Osteoblast (primary cell): Measurements from ENCODE around the gene KDR. TPM values are rescaled to one million over a fixed set of nuclear protein-coding genes. Genes with fewer than 3 reads are reported as not detected.

Experiments
- DNase-seq: peaks from one replicate; pipeline ENCODE4 v3.0.0; 2011; ENCODE audit warnings: low spot score, mixed read lengths; ENCODE audit not compliant: insufficient read length; ENCODE audit errors: missing footprints
- H2AFZ ChIP-seq: 2 replicates; pipeline ENCODE4 v1.6.0; 2011; ENCODE audit warnings: mild to moderate bottlenecking, low read length
- H3K27ac ChIP-seq: 2 replicates; pipeline ENCODE4 v1.5.1; 2011; ENCODE audit warnings: mild to moderate bottlenecking, low read depth, low read length, moderate library complexity
- H3K27me3 ChIP-seq: 2 replicates; pipeline ENCODE4 v1.6.0; 2012; ENCODE audit warnings: mild to moderate bottlenecking, control low read depth, inconsistent platforms, low read length, moderate library complexity; ENCODE audit not compliant: insufficient read depth
- H3K36me3 ChIP-seq: 2 replicates; pipeline ENCODE4 v1.5.1; 2011; ENCODE audit warnings: mild to moderate bottlenecking, low read length, control low read depth, moderate library complexity; ENCODE audit not compliant: insufficient read depth
- H3K4me1 ChIP-seq: 2 replicates; pipeline ENCODE4 v1.5.1; 2011; ENCODE audit warnings: mild to moderate bottlenecking, low read length, control low read depth, moderate library complexity; ENCODE audit not compliant: insufficient read depth
- H3K4me2 ChIP-seq: 2 replicates; pipeline ENCODE4 v1.6.0; 2011; ENCODE audit warnings: mild to moderate bottlenecking, low read length; ENCODE audit not compliant: insufficient read depth
- H3K4me3 ChIP-seq: fragments of 200-600 bp; sonication (generic); 3 replicates; pipeline ENCODE4 v1.5.1; 2012; ENCODE audit warnings: mild to moderate bottlenecking, low read length, inconsistent platforms; ENCODE audit not compliant: insufficient read depth
- H3K79me2 ChIP-seq: 2 replicates; pipeline ENCODE4 v1.6.0; 2012; ENCODE audit warnings: mild to moderate bottlenecking, low read length, control low read depth, inconsistent platforms; ENCODE audit not compliant: insufficient read depth
- H3K9me3 ChIP-seq: 2 replicates; pipeline ENCODE4 v1.5.1; 2011; ENCODE audit warnings: low read depth, low read length, control low read depth
- H4K20me1 ChIP-seq: 2 replicates; pipeline ENCODE4 v1.6.0; 2012; ENCODE audit warnings: mild to moderate bottlenecking, low read length, control low read depth; ENCODE audit not compliant: insufficient read depth
- CTCF ChIP-seq: IDR thresholded peaks from 2 replicates; pipeline ENCODE4 v1.5.1; 2011; ENCODE audit warnings: mild to moderate bottlenecking, low read depth, low read length, moderate library complexity; ENCODE audit errors: extremely low read depth
- total RNA-seq: library from RNA; depleted of rRNA; stranded (reverse); fragments of >200 nt; gene quantifications from 2 replicates; pipeline ENCODE4 v1.2.3, GENCODE V29; 2012

Gene KDR
- total RNA-seq, 1 donor, result not detected

GRCh38 chr4:55066018-55066417 is 59.4 kb downstream of the KDR start:
- no peak overlapping the region for H3K4me2 ChIP-seq
- H3K9me3 ChIP-seq, result no peaks in the 10 kb centered on the region
- DNase-seq, result no peak
- no peaks in the 10 kb centered on the region for H4K20me1 ChIP-seq
- no peaks in the 10 kb centered on the region for H3K79me2 ChIP-seq
- TF ChIP-seq CTCF, result no peak
- H3K27ac ChIP-seq, result no peak overlapping the region
- no peaks in the 10 kb centered on the region for H3K27me3 ChIP-seq
- no peaks in the 10 kb centered on the region for H3K36me3 ChIP-seq
- H3K4me1 ChIP-seq, result no peaks in the 10 kb centered on the region
- no peak overlapping the region for H3K4me3 ChIP-seq
- no peak overlapping the region for H2AFZ ChIP-seq

DNA sequence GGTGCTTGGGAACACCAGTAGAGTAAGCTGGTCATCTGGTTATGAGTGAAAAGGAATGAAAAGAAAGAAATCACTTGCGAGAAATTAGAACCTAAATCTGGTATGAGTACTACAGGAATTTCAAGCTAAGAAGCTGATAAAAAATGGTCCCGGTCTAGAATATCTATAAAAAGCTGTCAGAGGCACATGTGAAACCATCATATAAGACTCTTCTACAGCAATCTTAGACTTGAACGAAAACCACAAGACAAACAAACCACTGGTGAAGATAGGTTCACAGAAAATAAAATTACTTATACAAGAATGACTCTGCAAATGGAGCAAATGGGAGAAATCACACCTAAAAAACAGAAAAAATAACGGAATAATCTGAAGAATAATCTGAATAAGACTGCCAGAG is 69.9 kb downstream of the KDR start:
- no peaks in the 10 kb centered on the region for H3K27me3 ChIP-seq
- no peaks in the 10 kb centered on the region for H3K36me3 ChIP-seq
- no peaks in the 10 kb centered on the region for H4K20me1 ChIP-seq
- H3K9me3 ChIP-seq, result no peaks in the 10 kb centered on the region
- no peak overlapping the region for H2AFZ ChIP-seq
- no peak for DNase-seq
- H3K79me2 ChIP-seq, result no peaks in the 10 kb centered on the region
- no peak overlapping the region for H3K4me2 ChIP-seq
- no peak overlapping the region for H3K27ac ChIP-seq
- TF ChIP-seq CTCF, result no peak
- H3K4me3 ChIP-seq, result no peak overlapping the region
- no peaks in the 10 kb centered on the region for H3K4me1 ChIP-seq

DNA sequence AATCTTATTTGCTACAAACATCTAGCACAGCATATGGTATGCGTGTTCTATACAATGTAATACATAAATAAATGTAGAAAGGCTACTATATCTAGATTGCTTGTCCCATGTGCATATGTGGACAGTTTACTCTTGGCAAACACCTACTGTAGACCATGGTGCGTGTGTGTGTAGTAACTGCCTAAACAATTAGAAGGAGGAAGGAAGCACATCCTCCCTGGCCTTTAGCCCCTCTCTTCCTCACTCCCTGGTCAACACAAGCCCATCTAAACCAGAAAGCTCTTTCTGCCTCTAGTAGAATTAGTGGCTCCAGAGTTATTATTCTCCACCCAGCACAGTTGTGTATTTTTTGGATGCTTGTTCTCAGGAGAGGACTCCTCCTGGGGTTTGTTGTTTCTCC is 73.9 kb downstream of the KDR start:
- no peak for DNase-seq
- H3K4me2 ChIP-seq, result no peak overlapping the region
- H4K20me1 ChIP-seq, result no peaks in the 10 kb centered on the region
- no peaks in the 10 kb centered on the region for H3K36me3 ChIP-seq
- no peak overlapping the region for H3K27ac ChIP-seq
- no peaks in the 10 kb centered on the region for H3K27me3 ChIP-seq
- no peak overlapping the region for H3K4me3 ChIP-seq
- no peaks in the 10 kb centered on the region for H3K79me2 ChIP-seq
- no peaks in the 10 kb centered on the region for H3K4me1 ChIP-seq
- no peak for TF ChIP-seq CTCF
- no peak overlapping the region for H2AFZ ChIP-seq
- no peaks in the 10 kb centered on the region for H3K9me3 ChIP-seq

DNA sequence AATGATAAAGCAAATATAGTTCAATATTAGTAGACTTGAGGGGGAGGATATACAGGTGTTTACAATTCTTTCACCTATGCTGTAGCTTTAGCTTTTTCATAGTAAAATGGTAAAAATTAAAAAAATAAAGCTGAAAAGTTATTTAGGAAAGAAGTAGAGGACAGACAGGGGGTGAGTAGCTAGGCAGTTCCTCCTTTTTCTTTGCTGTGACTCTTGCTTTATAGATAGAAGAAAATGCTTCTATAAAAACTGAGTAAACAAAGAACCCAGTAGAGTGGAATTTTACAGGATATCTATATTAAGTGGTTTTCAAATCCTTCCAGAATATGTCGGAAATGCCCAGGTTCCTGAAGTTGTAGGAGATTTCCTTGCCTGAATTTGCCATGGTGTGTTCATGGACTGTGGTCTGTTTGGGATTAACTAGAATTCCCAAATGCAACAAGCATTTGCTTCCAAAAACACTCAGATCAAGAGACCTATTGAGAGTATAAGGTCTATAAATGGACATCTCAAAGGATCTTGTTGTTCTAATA is 74.9 kb downstream of the KDR start:
- Histone ChIP-seq H3K79me2 (no peaks in the 10 kb centered on the region), H3K4me2 (no peak overlapping the region), H3K36me3 (no peaks in the 10 kb centered on the region), H3K27ac (no peak overlapping the region), H3K9me3 (no peaks in the 10 kb centered on the region), H3K4me1 (no peaks in the 10 kb centered on the region), H2AFZ (no peak overlapping the region), H3K4me3 (no peak overlapping the region), H3K27me3 (no peaks in the 10 kb centered on the region), H4K20me1 (no peaks in the 10 kb centered on the region)
- DNase-seq, result no peak
- TF ChIP-seq CTCF, result no peak
